Measurements from ENCODE around the gene CALY.
A peak's percentile ranks its signal among the peaks of the same experiment; 100 is the strongest.

CALY gene

DNA sequence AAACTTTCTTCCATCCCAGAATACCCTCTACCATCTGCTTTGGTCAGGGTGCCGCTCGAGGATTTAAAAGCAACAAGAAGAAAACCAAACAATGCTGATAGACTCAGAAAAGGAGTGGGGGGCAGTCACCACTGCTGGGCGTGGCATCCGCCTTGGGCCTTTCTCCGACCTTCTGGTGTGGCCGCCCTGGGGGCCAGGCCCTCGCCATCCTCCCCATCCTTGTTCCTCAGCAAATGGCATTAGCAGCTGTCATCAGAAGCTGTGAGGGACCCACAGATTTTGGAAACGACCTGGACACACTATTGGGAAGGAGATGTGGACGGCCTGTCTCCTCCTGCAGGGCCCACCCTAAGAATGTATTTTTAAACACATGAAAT lies 23.9 kb downstream of the CALY start:
- DNase-seq (ENCODE audit: low read depth in 1 of 2, low spot score in 1 of 2) = no peak

DNA sequence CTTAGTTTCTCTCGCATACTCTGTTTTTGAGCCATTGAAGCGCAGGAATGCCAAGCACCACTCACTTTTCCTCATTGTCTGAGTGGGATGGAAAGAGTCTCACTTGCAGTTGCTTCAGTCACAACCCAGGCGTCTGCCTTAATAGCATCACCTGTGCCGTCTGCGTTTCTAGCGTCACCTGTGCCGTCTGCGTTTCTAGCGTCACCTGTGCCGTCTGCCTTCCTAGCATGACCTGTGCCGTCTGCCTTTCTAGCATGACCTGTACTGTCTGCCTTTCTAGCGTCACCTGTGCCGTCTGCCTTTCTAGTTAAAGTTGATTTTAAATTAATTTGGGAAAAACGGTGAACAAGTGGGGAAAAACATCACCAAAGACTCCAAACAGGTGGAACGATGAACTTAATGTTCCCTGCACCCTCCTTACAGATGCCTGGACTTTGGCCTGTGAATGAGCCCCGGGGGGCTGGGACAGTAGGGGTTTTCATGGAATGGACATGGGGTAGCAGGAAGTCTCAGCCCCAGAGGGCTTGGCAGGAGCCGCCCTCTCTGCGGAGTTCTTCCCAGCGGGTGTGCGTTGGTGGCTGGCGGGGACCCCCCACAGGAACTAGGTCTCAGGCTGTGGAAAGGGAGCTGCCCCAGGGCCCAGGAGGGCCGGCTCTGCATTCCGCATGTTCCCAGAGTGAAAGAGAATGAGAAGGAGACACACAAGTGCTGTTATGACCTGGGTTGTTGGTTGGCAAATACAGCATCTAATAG lies 24.5 kb downstream of the CALY start:
- no peak for DNase-seq (ENCODE audit: low read depth in 1 of 2, low spot score in 1 of 2)

DNA sequence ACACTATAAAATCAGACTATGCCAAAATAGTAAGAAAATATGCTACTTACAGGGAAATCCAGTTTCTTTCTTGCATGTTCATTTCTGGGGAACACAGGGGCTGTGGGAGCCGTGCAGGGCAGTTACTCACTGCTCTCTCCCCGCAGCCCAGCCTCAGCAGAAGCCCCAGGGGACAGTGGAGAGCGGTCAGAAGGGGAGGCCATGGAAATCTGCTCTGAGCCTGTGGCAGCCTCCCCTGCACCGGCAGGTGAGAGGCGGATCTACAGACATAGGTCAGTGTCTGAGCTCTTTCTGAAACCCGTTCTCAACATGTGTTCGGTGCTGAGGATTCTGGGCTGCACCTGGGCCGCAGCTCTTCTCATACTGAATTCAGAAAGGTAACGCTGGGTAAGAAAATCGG lies 25.1 kb downstream of the CALY start:
- DNase-seq (ENCODE audit: low read depth in 1 of 2, low spot score in 1 of 2) = no peak

DNA sequence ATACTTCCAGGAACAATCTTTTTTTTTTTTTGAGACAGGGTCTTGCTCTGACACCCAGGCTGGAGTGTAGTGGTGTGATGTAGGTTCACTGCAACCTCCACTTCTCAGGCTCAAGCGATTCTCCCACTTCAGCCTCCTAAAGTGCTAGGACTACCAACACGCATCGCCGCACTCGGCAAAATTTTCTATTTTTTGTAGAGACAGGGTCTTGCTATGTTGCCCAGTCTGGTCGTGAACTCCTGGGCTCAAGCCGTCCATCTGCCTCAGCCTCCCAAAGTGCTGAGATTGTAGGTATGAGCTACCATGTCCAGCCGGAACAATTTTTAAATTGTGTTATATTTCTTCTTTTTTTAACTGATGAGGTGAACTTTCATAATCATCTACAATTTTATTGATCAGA lies 25.9 kb downstream of the CALY start:
- DNase-seq (ENCODE audit: low read depth in 1 of 2, low spot score in 1 of 2) = no peak

DNA sequence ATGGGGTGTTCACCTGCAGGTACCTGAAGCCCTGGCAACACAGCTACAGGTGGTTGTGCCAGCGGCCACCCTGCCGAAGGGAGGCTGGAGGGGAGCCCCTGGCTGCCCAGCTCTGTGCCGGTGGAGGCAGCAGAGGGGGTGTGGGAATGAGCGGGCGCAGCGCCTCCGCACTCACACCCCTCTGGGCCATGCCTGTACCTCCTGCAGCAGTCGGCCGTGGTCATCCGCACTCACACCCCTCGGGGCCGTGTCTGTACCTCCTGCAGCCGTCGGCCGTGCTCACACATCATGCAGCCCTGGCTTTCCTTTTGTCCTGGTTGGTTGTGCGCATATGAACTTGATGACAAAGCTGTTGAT lies 26.3 kb downstream of the CALY start:
- DNase-seq (ENCODE audit: low read depth in 1 of 2, low spot score in 1 of 2) = no peak

DNA sequence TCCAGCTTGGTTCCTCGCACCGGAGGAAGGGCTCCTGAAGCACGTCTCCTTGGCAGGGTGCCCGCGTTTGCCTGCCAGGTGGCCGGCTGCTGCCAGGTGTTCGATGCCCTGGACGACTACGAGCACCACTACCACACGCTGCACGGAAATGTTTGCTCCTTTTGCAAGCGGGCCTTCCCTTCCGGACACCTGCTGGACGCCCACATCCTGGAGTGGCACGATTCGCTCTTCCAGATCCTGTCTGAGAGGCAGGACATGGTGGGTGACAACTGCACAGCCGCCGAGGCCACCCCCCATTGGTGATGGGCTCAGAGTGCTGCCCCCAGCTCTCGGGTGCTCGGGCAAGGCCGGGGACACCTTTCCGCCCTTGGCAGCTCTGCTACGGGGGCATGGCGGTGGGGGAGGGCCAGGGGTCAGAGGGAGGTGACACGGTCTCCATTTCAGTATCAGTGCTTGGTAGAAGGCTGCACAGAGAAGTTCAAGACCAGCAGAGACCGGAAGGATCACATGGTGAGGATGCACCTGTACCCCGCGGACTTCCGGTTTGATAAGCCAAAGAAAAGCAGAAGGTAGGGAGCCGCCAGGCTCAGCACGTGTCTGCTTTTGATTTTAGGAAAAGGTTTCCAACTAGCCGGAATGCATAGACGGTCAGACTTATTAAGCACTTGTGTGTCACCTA lies 26.8 kb downstream of the CALY start:
- no peak for DNase-seq (ENCODE audit: low read depth in 1 of 2, low spot score in 1 of 2)

DNA sequence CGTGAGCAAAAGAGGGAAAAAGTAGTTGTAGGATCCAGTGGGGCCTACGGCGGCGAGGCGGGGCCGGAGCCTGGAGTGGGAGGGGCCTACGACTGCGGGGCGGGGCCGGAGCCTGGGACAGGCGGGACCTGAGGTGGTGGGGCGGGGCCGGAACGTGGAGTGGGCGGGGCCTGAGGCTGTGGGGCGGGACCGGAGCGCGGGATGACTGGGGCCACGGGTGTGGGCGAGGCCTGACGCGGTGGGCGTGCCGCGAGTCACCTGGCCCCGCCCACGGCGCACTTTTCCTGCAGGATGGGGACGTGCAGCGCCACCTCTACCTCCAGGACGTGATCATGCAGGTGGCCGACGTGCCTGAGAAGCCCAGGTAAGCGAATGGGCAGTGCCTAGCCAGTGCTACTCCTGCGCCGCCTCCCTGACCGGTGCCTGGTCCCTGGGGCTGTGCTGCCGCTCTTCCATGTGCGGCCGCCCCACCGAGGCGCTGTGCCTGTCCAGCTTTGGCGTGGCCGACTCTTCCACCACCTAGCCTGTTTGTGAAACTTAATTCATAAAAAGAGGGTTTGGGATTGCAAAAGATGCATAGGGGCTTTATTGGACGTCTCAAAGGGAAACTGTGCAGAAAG lies 27.5 kb downstream of the CALY start:
- DNase-seq (ENCODE audit: low read depth in 1 of 2, low spot score in 1 of 2) = peak; percentile 87 to 93

DNA sequence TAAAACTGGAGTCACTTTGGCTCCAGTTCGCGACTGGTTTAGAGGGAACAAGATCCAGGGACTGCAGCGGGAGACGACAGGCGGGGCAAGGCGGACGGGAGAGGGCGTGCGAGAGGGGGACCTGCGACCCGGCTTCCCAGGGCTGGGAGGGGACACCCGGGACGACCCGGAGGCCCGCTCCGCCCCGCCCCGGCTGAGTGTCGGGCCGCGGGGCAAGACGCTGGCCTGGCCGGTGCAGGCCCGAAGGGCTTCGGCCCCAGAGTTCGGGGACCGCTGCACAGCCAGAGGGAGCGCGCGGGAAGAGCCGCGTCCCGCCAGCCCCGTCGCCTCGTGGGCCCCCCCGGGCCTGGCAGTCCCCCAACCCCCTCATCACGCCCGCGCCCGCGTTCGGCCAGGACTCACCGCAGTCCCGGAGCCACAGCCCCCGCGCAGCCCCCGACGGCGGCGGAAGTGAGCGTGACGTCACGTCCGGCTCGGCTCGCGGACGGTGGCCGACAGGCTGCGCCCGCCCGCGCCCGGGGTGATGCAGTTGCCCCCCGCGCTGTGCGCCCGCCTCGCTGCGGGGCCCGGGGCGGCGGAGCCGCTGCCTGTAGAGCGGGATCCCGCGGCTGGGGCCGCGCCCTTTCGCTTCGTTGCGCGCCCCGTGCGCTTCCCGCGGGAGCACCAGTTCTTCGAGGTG lies 28.1 kb downstream of the CALY start, which contains the start of the genes TUBGCP2 and ZNF511:
Gene TUBGCP2, minus strand, starts transcription at position 452 of the 679 bp plus-strand sequence. CDS start 5,931 bp downstream, outside the sequence.
Gene ZNF511, plus strand, starts transcription at position 494 of the 679 bp plus-strand sequence. Its CDS starts 30 bp downstream, at position 524.
- DNase-seq (ENCODE audit: low read depth in 1 of 2, low spot score in 1 of 2) = peak; percentile 72 to 89

DNA sequence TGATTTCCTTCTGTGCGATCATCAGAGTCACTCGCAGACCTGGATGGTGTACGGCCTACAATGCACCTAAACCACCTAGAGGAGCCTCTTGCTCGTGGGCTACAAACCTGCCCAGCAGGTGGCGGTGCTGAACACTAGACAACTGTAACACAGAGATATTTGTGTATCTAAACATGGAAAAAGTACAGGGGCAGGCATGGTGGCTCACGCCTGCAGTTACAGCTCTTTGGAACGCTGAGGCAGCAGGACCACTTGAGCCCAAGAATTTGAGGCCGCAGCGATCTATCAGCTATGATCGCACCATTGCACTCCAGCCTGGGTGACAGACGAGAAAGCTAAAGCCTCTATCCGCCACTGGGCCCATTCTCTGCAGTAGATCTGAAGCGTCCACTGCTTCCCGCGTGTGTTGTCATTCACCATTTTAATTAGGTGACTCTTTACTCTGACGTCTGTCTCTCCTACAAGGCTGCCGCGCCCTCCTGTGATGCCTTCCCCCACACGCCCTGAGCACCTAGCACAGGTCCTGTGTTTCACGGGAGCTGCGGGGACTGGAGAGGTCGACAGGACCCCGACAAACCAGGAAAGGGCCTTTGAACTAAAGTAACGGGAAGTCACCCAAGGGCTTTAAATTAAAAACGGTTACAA lies 28.8 kb downstream of the CALY start:
- DNase-seq (ENCODE audit: low read depth in 1 of 2, low spot score in 1 of 2) = peak; percentile 72 to 79

DNA sequence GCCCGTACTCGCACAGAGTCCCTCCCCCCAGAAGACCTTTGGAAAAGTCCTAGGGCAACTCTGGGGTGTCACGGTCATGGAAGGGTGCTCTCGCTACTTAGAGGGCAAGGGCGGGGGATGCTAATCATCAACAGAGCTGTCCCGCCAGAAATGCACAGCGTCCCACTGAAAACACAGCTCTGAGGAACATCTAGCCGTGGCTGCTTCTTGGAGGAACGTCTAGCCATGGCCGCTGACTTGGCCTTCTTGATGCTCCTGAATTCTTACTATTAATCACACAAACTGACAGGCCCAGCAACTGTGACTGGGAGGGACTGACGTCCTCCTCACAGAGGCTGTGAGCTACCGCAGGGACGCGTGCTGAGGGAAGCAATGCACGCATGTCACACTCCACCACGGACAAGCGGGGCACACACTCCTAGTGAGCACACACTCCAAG lies 29.7 kb downstream of the CALY start:
- no peak for DNase-seq (ENCODE audit: low read depth in 1 of 2, low spot score in 1 of 2)

DNA sequence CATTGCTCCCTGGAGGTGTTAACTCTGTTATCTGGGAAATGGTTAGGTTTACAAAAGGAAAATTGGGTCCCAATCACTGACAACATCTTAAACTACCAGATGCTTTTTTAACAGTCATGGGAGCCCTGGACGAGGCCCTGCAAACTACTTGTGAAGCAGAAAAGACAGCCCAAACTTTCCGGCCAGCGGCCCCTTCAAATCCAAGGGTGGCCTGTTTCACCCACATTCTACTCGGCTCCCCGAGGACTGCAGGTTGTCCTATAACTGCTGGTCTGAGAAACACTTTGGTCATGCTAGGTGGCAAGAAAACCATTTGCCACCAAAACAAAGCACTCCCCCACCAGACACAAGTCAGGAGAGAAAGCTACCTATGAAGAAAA lies 30.6 kb downstream of the CALY start:
- DNase-seq (ENCODE audit: low read depth in 1 of 2, low spot score in 1 of 2) = no peak

DNA sequence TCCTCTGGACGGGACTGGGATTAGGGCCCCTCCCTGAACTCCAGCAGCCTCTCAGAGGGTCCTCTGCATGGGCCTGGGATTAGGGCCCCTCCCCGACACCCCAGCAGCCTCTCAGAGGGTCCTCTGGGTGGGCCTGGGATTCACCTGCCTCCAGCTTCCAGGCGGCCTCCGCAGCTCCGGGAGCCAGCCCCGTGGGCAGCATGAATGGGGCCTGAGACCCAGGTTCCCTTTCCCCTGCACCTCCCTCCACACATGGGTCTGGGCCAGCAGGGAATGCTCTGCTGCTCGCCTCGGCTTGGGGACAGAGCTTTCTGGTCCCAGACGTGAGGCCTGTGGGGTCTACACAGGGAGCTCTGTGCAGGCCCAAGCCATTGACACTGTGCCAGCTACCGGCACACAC lies 33.5 kb downstream of the CALY start:
- DNase-seq (ENCODE audit: low read depth in 1 of 2, low spot score in 1 of 2) = no peak

DNA sequence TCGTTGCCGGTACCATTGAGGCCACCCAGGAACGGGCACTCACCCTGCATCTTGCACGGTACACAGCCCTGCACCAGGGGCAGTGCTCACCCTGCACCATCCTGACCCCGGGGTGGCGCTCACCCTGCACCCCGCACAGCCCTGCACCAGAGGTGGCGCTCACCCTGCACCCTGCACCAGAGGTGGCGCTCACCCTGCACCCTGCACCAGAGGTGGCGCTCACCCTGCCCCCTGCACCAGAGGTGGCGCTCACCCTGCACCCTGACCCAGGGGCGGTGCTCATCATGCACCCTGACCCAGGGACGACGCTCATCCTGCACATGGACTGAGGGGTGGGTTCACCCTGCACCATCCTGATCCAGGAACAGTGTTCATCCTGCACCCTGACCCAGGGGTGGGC lies 34.5 kb downstream of the CALY start:
- DNase-seq (ENCODE audit: low read depth in 1 of 2, low spot score in 1 of 2) = no peak

DNA sequence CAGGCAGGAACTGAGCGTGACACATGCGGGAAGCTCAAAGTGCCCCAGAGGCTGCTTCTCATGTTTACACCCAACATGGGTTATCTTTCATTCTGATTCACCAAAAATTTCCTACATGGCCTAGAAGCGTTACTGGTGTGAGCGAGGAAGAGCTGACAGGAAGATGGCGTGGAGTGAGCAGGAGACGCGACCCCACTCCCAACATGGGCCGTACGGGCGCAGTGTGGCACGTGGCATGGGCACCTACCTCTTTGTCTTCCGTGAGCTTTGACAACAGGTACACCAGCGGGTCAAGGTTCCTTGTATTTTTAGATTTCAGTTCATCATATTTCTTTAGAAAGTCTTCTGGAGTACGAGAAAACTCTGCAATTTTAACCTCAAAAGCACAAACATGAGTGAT lies 37.0 kb downstream of the CALY start:
- DNase-seq (ENCODE audit: low read depth in 1 of 2, low spot score in 1 of 2) = no peak

DNA sequence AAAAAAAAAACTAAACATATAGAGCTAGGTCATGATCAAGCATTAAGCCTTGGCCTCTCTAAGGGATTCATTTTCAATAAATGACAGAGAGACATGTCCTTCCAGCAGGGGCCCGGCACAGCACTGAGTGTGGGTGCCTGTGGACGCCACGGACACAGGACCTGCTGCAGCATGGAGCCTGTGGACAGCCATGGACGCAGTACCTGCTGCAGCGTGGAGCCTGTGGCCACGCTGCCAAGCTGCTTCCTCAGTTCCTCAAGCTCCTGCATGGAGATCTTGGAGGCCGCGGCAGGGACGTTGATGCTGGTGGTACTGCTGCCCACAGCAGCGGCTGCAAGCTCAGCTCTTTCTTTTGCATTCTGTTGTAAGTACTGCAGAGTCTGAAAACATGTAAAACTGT lies 37.5 kb downstream of the CALY start:
- DNase-seq (ENCODE audit: low read depth in 1 of 2, low spot score in 1 of 2) = no peak

DNA sequence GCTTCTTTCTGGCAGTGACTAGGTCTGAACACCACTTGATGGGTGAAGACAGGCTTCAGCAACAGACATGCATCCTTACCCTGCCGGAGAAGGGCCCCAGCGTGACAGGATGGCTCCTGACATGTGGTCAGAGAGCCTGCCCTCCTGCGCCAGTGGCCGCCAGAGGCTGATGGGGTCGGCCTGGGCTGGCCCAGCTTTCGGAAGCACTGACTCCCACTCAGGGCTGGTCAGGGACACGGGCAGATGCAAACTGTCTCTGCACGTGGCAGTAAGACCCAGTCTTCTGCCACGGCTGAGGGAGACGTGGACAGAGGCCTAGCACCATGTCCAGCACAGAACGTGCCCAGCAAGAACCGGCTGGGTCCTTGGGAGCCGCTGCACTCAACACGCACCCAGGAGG lies 38.2 kb downstream of the CALY start:
- no peak for DNase-seq (ENCODE audit: low read depth in 1 of 2, low spot score in 1 of 2)

DNA sequence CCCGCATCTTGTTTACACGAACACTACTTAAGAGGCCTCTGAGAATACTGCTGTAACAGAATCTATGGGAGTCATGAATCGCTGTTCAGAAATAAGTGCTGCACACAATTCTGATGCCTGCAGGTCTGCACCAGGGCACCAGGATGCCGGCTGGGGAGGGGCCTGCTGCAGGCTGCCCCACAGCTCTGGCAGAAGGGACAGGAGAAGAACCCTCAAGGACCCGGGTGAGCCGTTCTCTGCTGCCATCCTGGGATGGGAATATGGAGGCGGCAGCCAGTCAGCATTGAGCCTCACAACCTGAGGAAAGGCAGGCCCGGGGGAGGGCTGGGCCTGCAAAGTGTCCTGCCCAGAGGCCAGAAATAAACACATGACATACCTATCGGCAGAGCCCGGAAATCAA lies 39.2 kb downstream of the CALY start:
- no peak for DNase-seq (ENCODE audit: low read depth in 1 of 2, low spot score in 1 of 2)

DNA sequence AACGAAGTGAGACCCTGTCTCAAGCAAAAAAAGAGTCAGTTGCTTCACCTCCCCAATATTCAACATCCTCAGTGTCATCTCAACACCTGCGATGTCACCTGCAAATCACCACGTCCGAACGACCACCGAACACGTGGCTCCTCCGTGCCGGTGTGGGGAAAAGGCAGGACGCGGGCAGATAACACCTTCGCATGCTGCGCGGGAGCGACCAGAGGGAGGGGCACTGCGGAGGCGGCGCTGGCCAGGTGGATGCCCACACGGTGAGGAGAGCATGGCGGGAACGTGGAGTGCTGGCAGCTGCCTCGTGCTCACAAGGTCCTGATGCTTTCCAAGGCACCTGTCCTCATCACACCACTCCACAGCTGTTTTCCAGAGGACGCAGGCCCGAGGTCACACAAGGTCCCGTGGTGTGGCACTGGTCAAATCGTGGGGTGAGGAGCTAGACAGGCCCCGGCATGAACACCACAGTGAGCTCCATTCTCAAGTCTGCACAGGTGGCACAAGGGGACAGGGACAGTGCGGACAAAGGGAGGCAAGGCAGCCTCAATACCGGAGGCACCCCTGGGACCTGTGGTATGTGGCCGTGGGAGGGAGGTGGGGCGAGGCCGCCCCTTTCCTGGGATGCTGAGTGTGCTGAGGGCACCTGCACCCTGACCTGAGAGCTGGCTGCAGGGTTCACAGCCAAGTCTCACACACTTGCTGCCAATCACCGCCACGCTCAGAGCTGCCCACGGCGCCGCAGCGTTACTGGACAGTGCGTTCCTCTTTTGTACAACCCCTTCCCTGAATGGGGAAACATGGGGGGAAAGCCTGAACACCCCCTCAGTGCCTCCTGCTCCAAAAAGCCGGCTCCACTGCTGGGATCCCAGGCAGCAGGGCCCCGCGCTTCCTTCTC lies 41.0 kb downstream of the CALY start:
- no peak for DNase-seq (ENCODE audit: low read depth in 1 of 2, low spot score in 1 of 2)

DNA sequence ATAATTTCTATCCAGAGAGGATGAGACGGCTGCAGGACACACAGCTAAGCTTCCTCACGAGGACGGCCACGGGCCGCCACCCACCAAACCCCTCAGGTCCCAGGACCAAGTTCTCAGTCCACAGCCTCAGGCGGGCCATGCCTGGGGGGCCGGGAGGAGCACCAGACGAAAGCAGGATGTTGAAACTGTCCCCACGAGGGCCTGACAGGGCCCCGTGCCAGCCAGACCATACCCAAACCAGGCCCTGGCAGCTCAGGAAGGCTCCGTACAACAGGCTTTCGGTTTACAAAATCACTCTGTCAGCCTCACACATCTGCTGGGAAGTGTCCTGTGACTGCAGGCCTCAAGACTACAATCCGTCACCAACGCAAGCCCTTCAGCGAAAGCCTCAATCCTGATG lies 42.5 kb downstream of the CALY start:
- no peak for DNase-seq (ENCODE audit: low read depth in 1 of 2, low spot score in 1 of 2)

DNA sequence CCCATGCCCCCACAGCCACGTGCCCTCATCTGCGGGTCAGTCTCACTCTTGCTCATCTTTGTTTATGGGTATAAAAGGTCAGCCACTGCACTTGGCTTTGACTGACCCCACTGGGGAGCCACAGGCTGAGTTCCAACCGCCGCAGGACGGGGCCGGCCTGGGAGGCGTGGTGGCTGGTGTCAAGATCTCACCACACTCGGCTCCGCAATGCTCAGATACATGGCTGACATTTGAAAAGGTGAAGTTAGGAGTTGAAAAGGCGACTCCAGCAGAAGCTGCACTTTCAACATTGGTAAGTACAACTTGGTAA lies 42.9 kb downstream of the CALY start:
- no peak for DNase-seq (ENCODE audit: low read depth in 1 of 2, low spot score in 1 of 2)
